BJ (cell line): ENCODE results near the gene ZNF423. TPM values are rescaled to one million over a fixed set of nuclear protein-coding genes. Genes with fewer than 3 reads are reported as not detected.

Experiments
- CTCF ChIA-PET: fragments of 350-600 bp; formaldehyde crosslinking; extraction: SDS; loops from one replicate; lab custom pipeline; 2021; ENCODE audit warnings: antibody characterized with exemption, inconsistent platforms; lab: Yijun Ruan, JAX
- POLR2A ChIA-PET: fragments of 300-600 bp; sonication (Branson Sonifier 250); formaldehyde crosslinking; extraction: SDS; loops from one replicate; lab custom pipeline; 2021; ENCODE audit warnings: antibody characterized with exemption; lab: Charles Lee
- DNase-seq: peaks from one replicate; pipeline ENCODE4 v3.0.0-alpha.2; 2011; ENCODE audit warnings: low read depth
- H3K27me3 ChIP-seq: 2 replicates; pipeline ENCODE4 v1.6.0; 2011; ENCODE audit warnings: low read length; ENCODE audit not compliant: control insufficient read depth, insufficient read depth
- H3K36me3 ChIP-seq: 2 replicates; pipeline ENCODE4 v1.5.1; 2011; ENCODE audit warnings: low read length; ENCODE audit not compliant: control insufficient read depth, insufficient read depth
- H3K4me3 ChIP-seq: 2 replicates; pipeline ENCODE4 v1.5.1; 2011; ENCODE audit warnings: low read depth, mild to moderate bottlenecking, control low read depth, low read length
- polyA plus RNA-seq: library from polyadenylated mRNA; depleted of rRNA; stranded (reverse); fragments of >200 nt; gene quantifications from 2 replicates; pipeline ENCODE4 v1.2.3, GENCODE V29; 2011
- TF ChIP-seq, protein P1 (sequence below): IDR thresholded peaks from 2 replicates; pipeline ENCODE4 v1.5.1; 2011; ENCODE audit warnings: low read depth, mild to moderate bottlenecking, control low read depth, inconsistent platforms, low read length, moderate library complexity; ENCODE audit not compliant: insufficient read depth

The ZNF423 gene
- polyA plus RNA-seq, 1 experiment, result 0.22 TPM

DNA sequence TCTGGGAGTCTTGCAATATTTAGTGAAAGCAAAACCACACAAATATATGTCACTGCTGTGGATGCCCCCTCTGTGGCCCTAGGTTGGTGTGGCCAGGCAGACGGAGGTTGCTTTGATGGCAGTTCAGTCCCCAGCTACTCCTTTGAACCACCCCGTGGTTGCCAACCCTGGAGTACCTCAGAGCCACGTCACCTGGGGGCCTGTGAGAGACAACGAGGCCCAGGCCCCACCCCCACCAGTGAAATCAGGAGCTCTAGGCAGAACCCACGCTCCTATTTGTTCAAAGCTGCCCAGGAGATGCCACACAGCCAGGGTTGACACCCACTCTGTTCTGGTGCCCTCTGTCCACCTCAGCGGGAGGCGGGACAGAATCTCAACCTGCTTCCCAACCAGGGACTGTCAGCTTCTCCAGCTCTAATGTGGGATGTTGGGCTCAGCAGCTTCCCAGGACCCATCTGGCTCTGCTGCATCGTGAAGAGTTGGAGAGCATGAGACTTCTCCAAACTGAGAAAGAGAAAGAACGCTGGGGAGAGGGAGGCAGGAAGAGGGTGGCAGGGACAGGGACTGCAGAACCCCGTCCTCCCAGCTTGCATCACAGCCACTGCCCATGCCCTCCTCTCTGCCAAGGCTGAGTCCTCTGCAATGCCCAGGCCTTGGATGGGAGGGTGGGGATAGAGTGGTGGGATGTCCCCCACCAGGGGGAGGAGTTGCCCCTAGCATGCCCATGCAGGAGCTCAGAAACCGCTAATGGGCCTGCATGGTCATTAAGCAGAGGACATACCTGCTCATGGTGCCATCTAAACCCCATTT, 400.5 kb downstream of the ZNF423 start:
- H3K4me3 ChIP-seq, result no peak overlapping the region
- ChIA-PET POLR2A (no interaction called here), CTCF (no interaction called here)
- TF ChIP-seq, protein P1, sequence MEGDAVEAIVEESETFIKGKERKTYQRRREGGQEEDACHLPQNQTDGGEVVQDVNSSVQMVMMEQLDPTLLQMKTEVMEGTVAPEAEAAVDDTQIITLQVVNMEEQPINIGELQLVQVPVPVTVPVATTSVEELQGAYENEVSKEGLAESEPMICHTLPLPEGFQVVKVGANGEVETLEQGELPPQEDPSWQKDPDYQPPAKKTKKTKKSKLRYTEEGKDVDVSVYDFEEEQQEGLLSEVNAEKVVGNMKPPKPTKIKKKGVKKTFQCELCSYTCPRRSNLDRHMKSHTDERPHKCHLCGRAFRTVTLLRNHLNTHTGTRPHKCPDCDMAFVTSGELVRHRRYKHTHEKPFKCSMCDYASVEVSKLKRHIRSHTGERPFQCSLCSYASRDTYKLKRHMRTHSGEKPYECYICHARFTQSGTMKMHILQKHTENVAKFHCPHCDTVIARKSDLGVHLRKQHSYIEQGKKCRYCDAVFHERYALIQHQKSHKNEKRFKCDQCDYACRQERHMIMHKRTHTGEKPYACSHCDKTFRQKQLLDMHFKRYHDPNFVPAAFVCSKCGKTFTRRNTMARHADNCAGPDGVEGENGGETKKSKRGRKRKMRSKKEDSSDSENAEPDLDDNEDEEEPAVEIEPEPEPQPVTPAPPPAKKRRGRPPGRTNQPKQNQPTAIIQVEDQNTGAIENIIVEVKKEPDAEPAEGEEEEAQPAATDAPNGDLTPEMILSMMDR, result no peak
- no peak for DNase-seq
- H3K36me3 ChIP-seq, result no peaks in the 10 kb centered on the region
- H3K27me3 ChIP-seq, result no peaks in the 10 kb centered on the region

DNA sequence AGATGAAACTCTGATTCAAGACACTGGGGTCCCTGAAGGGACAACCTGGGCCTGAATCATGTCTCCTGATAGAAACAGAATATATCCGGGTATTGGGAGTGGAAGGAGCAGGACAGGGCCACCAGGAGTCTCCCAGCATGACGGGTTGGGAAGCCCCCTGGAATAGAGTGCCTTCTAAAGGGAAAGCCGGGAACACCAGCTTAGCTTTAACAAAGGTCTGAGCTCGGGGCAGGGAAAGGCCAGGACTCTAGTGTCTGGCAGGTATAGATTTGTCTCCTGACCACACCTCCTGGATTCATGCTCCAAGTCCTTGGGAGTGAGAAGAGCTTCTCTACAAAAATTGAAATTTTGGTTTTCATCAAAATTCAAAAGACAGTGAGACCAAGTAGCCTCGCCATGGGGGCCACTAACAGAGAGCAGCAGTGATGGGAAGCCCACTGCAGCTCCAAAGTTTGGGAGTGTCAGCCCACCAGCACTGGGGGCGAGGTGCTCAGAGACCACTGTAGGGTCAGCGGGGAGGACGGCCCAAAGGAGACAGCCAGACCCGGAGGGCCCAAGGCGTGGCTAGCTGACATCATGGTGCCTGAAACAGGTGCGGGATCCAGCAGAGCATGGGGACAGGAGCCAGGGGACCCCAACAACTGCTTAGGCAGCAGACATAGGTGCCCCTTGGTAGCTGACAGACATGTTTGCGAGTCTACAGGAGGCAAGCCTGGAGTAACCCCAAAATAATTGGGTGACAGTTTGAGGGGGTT, 401.3 kb downstream of the ZNF423 start:
- ChIA-PET POLR2A (no interaction called here), CTCF (no interaction called here)
- DNase-seq, result no peak
- Histone ChIP-seq H3K36me3 (no peaks in the 10 kb centered on the region), H3K27me3 (no peaks in the 10 kb centered on the region), H3K4me3 (no peak overlapping the region)
- TF ChIP-seq, protein P1, result no peak

DNA sequence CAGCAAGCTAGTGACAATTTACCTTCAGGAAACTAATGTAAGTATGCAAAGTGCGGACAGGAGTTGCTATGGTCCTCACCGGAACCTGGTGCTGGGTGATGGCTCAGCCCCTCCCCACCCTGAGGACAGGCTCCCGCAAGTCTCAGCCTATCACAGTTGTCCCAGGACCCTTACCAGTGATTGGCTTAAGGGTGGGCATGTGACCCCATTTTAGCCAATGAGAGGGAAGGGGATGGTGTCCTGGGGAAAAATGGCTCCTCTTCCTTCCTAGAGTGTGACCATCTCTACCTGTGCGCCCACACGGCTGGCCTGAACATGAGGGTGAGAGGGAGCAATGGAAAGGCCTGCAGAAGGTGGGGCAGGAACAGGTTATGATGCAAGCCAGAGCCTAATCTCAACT, 401.9 kb downstream of the ZNF423 start:
- H3K27me3 ChIP-seq, result no peaks in the 10 kb centered on the region
- ChIA-PET POLR2A (no interaction called here), CTCF (no interaction called here)
- TF ChIP-seq, protein P1, result no peak
- H3K4me3 ChIP-seq, result no peak overlapping the region
- no peaks in the 10 kb centered on the region for H3K36me3 ChIP-seq
- no peak for DNase-seq

DNA sequence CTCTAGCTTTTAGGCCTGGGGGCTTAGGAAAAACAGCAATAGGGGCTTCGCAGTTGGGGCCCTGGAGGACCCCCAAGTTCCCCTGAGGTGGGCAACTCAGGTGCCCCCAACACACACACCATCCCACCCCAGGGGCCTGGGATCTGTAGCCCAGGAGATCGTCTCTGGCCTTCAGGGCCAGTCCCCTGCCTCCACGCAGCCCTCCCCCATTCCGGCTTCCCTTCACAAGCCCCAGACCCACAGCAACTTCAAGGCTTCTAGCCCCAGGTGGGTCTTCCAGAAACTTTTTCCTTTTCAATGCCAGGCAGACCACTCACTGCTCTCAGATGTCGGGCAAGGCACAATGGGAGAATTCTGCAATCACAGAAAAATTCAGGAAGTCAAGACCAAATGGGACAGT, 402.9 kb downstream of the ZNF423 start:
- H3K36me3 ChIP-seq, result no peaks in the 10 kb centered on the region
- CTCF ChIA-PET, result interaction anchor here (0.6 kb wide), 1 partner anchor 18 kb away, joined by 3 read pairs; no protein-coding TSS in a partner anchor
- no peak for DNase-seq
- H3K27me3 ChIP-seq, result no peaks in the 10 kb centered on the region
- POLR2A ChIA-PET, result no interaction called here
- no peak overlapping the region for H3K4me3 ChIP-seq
- TF ChIP-seq, protein P1, result no peak

DNA sequence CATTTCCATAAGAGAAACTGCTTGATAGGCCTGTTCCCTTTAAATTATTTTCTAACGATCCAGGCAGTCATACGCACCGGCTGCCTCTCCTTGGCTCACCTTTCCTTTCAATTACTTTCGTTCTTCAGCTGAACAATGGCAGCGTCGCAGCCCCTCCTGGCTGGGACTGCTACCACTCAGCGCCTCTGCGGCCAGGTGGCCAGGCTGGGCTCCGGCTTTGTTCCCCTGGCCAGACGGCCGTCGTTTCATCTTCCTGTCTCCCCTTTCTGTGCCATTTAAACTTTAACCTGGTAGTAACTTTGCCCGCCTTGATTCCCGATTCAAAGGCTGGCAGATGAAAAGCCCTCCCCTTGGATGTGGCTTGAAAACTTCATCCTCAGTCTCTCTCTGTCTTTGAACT, 403.3 kb downstream of the ZNF423 start:
- no peak overlapping the region for H3K4me3 ChIP-seq
- ChIA-PET CTCF (interaction anchor here (0.6 kb wide), 1 partner anchor 19 kb away, joined by 3 read pairs; no protein-coding TSS in a partner anchor), POLR2A (no interaction called here)
- TF ChIP-seq, protein P1, result no peak
- DNase-seq, result no peak
- no peaks in the 10 kb centered on the region for H3K36me3 ChIP-seq
- H3K27me3 ChIP-seq, result no peaks in the 10 kb centered on the region
